Measurements from ENCODE around the gene HS6ST1. TPM values are rescaled to one million over a fixed set of nuclear protein-coding genes. Genes with fewer than 3 reads are reported as not detected.
"Not testable (repeated sequence)": the region's sequence is repeated elsewhere in the genome, so short reads cannot be mapped to it uniquely, and the experiment has no call there.

The HS6ST1 gene
- total RNA-seq, 2 experiments from 2014 or later, result 7.9 to 8.4 TPM

DNA sequence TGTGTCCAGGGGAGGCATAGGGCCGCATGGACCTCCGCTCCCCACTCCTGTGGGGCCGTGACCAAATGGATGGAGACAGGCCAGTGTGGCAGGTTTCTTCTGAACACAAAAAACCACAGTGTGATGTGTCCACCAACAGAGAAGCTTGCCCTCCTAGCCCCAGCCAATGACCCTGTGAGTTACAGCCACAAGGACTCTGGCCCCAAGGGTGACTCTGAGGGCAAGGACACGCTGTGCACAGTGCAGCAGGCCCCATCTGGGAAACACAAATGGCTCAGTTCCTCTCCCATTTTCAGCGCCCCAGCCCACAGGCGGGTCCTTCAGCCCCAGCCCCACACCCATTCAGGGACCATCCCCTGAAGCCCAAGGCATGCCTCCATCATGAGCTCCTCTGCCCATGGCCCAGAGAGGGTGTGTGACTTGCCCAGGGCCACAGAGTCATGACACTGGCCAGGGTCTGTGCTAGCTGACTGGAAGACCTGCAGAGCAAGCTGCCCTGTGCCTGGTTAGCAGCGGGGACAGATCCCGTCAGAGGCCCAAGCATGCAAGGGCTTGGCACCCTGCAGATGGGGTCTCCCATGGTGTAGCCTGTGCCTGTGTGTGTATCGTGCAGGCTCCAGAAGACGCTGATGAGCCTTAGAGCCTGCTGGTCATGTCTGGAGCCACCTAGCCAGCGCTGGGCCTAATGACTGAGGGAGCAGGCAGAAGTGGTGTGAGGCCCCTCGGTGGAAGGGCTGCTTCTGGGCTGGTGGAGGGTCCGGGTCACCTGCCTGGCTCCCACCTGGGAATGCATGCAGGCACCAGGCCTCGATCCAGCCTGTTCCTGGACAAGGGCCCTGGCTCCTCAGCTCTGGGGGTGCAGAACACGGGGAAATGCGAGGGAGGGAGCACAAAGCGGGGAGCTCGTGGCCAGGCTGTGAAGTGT, 47.7 kb downstream of the HS6ST1 start:
- peaks cover 12% of the 10 kb centered on the region for H3K36me3 Mint-ChIP-seq (ENCODE audit: low read depth)
- no peak overlapping the region for H3K4me3 Mint-ChIP-seq
- ChIA-PET CTCF (no interaction called here), POLR2A (no interaction called here)
- peaks cover 3% of the 10 kb centered on the region for H3K4me1 Mint-ChIP-seq
- no peaks in the 10 kb centered on the region for H3K27me3 Mint-ChIP-seq
- no peak overlapping the region for H3K27ac Mint-ChIP-seq
- H3K9me3 Mint-ChIP-seq, result peaks cover 11% of the 10 kb centered on the region
- no peak for DNase-seq

DNA sequence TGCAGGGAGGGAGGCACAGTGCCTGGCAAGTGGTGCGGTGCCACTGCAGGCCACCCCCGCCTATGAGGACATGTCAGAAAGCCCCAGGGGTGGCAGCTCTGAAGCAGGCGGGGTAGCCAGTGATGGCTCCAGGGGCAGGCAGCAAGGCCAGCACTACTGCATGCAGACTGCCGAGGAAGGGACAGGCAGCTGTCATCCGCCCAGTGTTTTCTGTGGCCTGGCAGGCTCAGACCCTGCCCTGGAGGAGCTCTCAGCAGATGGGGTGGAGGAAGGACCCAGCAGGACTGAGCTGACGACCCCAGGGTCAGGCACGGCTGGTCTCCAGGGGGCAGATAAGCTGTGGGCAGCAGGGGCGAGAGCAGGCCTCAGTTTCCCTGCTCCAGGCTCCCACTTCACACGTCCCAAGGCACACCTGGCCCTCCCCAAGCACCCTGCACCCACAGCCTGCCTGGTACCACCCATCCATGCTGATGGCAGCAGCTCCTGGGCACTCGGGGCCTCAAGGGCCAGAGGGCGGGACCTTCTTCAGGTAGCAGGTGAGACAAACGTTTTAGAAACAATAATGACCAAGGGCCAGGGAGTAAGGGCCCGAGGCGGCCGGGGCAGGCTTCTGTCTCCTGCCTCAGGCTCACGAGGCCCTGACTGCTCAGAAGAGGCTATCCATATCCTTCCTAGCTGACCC, 48.5 kb downstream of the HS6ST1 start:
- DNase-seq, result no peak
- Mint-ChIP-seq H3K27me3 (no peaks in the 10 kb centered on the region), H3K27ac (no peak overlapping the region), H3K36me3 (ENCODE audit: low read depth) (peaks cover 12% of the 10 kb centered on the region), H3K4me3 (no peak overlapping the region), H3K9me3 (peaks cover 10% of the 10 kb centered on the region), H3K4me1 (peaks cover 3% of the 10 kb centered on the region)
- CTCF ChIA-PET, result no interaction called here
- POLR2A ChIA-PET, result no interaction called here

DNA sequence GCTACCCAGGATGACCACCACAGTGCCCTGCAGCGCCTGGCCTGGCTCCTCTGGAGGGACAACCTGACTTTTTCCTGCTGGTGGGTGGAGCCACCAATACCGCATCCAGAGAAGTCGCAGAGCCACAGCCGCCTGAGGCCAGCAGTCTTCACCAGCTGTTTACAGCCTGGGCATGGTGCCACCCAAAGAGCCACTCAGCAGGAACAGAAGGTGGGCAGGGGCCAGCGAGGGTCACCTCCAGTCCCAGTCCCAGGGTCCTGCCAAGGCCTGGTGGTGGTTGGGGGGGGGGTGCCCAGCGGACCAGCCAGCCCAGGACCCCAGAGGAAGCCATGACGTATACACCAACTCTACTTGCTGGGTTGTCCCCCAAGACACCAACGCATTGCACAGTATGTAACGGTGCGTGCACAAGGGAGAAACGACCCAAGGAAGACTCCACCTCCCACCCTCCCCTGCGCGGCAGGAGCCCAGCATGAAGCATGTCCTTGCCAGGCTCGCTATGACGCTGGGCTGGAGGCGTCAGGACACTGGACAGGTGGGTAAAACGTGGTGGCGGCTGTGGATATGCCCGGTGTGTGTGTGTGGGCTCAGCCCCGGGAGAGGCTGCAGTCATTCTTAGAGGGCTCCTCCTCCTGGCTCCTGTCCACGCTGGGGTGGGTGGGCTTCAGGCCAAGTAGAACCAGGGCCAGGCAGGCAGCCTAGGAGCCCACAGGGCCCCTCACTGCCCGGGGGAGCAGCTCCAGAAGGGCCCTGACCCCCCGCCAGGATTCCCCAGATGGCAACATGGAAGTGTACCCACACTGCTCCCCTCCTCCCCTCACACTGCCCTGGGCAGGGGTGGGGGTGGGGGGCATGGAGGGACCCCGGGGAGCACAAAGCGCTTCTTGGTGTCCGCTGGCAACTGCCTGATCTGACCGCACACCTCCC, 49.3 kb downstream of the HS6ST1 start:
- H3K4me3 Mint-ChIP-seq, result no peak overlapping the region
- CTCF ChIA-PET, result no interaction called here
- peaks cover 5% of the 10 kb centered on the region for H3K9me3 Mint-ChIP-seq
- peaks cover 3% of the 10 kb centered on the region for H3K4me1 Mint-ChIP-seq
- POLR2A ChIA-PET, result no interaction called here
- H3K36me3 Mint-ChIP-seq (ENCODE audit: low read depth), result peaks cover 5% of the 10 kb centered on the region
- no peak overlapping the region for H3K27ac Mint-ChIP-seq
- no peak for DNase-seq
- H3K27me3 Mint-ChIP-seq, result no peaks in the 10 kb centered on the region

DNA sequence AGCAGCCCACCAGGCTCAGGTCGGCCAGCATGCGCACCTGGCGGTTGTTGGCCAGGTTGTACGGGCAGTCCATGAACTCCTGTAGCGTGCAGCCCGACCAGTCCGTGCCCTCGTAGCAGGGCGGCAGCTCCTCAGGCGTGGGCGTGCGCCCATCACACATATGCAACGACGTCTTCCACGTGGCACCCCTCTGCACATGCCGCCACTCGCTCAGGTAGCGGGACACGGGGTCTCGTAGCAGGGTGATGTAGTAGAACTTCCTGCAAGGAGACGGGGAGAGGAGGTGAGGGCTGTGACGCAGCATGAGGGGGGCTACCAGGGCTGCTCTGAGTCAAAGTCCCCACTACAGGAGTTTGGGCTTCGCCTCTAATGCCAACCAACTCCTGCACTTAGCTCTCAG, 50.1 kb downstream of the HS6ST1 start:
- H3K4me1 Mint-ChIP-seq; H3K36me3 Mint-ChIP-seq (ENCODE audit: low read depth); CTCF ChIA-PET; H3K27me3 Mint-ChIP-seq; POLR2A ChIA-PET; DNase-seq; H3K9me3 Mint-ChIP-seq; H3K4me3 Mint-ChIP-seq; H3K27ac Mint-ChIP-seq: not testable (repeated sequence)

DNA sequence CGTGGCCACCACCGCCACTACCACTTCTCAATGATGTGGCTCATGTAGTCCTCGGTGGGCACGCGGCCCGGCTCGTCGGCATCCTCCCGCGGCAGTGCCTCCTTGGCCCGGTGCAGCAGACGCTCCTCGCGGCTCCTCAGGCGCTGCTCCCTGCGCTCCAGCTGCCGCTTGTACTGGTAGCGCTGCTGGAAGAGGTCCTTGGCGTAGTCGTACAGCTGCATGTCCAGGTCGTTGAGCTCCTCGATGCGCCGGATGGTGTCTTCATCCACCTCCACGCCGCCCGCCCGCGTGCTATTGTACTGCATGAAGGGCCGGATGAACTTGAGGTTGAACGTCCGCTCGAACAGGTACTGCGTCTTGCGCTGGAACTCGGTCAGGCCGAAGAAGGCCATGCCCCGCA, 50.5 kb downstream of the HS6ST1 start:
- DNase-seq, H3K4me1 Mint-ChIP-seq, CTCF ChIA-PET: not testable (repeated sequence)

DNA sequence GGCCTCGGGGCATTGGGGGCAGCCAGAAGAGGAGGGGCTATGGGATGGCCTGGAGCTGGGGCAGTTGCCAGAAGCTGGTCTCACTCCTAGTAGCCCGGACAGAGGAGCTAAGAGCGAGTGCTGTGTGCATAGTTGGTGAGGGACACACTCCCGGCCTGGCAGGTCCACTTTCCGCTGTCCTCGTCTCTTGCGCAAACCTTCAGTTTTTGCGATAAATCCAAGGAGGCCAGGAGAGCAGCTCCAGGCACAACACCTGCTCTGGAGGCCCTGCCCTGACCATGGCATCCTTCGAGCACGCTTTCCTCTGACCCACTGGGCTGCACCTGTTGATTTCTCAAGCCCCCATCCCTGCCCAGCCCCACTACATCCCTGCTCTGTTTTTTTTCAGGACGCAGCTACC, 51.0 kb downstream of the HS6ST1 start:
- H3K4me1 Mint-ChIP-seq; H3K4me3 Mint-ChIP-seq; H3K9me3 Mint-ChIP-seq; CTCF ChIA-PET; DNase-seq; POLR2A ChIA-PET; H3K27ac Mint-ChIP-seq; H3K36me3 Mint-ChIP-seq (ENCODE audit: low read depth); H3K27me3 Mint-ChIP-seq: not testable (repeated sequence)

More for the DNA sequence above, 50.5 kb downstream of the HS6ST1 start:
- POLR2A ChIA-PET; H3K4me3 Mint-ChIP-seq; H3K9me3 Mint-ChIP-seq; H3K36me3 Mint-ChIP-seq (ENCODE audit: low read depth); H3K27ac Mint-ChIP-seq; H3K27me3 Mint-ChIP-seq: not testable (repeated sequence)

DNA sequence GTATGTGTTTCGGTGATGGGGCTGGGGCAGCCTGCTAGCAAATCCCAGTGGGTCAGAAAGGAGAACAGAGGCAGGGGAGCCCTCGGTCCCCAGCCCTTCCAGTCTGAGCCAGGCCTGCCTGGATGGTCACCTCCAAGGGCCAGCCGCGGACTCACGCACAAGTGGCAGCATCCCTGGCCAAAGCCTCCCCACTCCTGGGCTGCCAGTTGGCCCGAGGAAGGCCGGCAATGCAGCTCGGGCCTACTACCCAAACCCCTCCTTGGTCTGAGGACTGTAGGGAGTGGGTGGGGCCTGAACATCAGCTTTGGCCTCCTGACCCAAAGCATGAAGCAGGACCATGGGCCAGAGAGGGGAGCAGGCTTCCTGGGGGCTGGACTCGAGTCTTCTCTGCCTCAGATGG, 51.5 kb downstream of the HS6ST1 start:
- H3K4me1 Mint-ChIP-seq; POLR2A ChIA-PET; DNase-seq; H3K9me3 Mint-ChIP-seq; CTCF ChIA-PET; H3K27me3 Mint-ChIP-seq; H3K27ac Mint-ChIP-seq; H3K36me3 Mint-ChIP-seq (ENCODE audit: low read depth); H3K4me3 Mint-ChIP-seq: not testable (repeated sequence)

DNA sequence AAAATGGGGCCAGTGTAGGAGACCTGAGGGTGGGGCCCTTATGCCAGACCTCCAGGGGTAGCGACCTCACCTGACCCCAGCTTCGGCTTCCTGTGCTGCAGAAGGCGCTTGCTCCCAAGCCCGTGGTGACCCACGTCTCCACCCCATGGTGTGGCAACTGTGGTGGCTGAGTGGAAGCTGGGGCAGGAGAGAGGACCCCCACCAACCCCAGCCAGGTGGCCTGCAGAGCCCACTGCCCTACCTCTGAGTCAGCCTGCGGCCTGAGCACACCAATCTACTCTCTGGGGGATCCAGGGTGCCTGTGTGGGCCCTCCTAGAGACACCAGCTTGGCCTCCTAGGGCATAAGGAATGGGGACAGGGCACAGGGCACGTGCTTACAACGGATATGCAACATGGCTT, 52.2 kb downstream of the HS6ST1 start:
- CTCF ChIA-PET; POLR2A ChIA-PET; H3K4me3 Mint-ChIP-seq; H3K4me1 Mint-ChIP-seq; H3K36me3 Mint-ChIP-seq (ENCODE audit: low read depth); H3K9me3 Mint-ChIP-seq; H3K27me3 Mint-ChIP-seq; H3K27ac Mint-ChIP-seq; DNase-seq: not testable (repeated sequence)

DNA sequence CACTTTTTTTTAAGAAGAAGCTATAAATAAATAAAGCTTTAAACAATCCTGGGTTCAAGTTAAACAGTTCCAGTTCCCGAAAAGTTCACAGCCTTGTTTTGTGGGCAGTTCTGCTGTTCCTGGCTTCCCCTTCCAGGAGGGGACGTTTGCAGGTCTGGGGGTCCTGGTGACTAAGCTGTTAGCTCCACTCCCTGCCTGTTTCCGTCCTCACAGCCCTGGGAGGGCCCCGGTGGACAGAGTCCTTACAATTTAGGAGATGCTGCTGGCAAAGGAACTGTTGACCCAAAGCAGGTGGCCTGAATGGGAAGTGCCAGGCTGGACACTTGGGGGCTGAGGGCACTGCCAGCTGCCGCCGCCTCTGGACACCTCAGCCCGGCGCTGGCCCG, 53.1 kb downstream of the HS6ST1 start:
- POLR2A ChIA-PET; DNase-seq; H3K36me3 Mint-ChIP-seq (ENCODE audit: low read depth); H3K27ac Mint-ChIP-seq; H3K4me3 Mint-ChIP-seq; H3K9me3 Mint-ChIP-seq; CTCF ChIA-PET; H3K27me3 Mint-ChIP-seq; H3K4me1 Mint-ChIP-seq: not testable (repeated sequence)

DNA sequence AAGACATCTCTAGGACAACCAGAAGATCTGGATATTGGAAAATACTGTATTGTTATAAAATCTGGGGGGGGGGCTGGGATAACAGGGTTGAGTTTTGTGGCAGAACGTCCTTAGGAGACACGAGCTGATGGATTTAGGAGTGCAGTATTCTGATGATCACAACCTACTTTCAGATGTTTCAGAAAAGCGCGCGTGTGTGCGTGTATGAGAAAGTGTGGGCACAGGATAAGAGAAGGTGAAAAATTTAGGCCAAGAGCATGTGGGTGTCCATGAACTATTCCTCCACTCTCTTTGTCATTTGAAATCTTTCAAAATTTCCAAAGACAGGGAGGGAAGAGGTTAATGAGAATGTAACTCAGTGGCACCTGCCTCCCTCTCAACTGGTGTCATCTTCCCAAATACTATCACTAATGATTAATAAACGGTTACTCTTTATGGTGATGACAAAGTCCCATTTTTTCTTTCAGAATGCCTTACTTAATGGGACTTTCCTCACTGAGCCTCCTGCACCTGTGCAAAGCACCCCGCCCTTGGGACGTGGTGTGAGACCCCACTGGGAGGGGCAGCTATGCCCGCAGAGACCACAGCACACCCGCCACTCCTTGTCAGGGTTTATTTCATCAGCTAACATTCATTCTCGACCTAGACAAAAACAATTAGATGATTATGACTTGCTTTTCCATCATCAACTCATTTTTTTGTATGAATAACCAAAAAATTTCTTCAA, 53.6 kb downstream of the HS6ST1 start:
- no peak overlapping the region for H3K4me3 Mint-ChIP-seq
- no peaks in the 10 kb centered on the region for H3K27me3 Mint-ChIP-seq
- ChIA-PET POLR2A (no interaction called here), CTCF (no interaction called here)
- no peaks in the 10 kb centered on the region for H3K4me1 Mint-ChIP-seq
- no peak for DNase-seq
- H3K9me3 Mint-ChIP-seq, result no peaks in the 10 kb centered on the region
- no peak overlapping the region for H3K27ac Mint-ChIP-seq
- H3K36me3 Mint-ChIP-seq (ENCODE audit: low read depth), result no peaks in the 10 kb centered on the region

DNA sequence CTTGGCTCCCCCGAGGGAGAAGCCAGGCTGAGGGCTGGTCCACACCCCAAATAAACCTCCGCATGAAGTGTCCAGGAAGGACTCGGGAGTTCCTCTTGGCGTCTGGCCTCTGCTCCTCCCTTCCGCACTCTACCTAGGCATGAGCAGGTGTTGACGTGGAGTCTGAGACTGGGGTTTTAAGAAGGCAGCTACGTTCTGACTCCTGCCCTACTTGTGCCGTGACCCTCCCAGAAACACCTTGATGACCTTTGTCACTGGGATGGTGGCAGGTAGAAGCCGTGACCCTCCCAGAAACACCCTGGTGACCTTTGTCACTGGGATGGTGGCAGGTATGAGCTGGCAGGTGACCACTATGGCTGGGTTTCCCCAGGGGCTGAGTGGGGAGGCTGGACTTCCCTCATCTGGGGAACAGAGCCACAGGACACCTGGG, 54.8 kb downstream of the HS6ST1 start:
- H3K36me3 Mint-ChIP-seq (ENCODE audit: low read depth), result no peaks in the 10 kb centered on the region
- H3K27me3 Mint-ChIP-seq, result no peaks in the 10 kb centered on the region
- POLR2A ChIA-PET, result no interaction called here
- no peak overlapping the region for H3K4me3 Mint-ChIP-seq
- DNase-seq, result no peak
- H3K9me3 Mint-ChIP-seq, result no peaks in the 10 kb centered on the region
- no peak overlapping the region for H3K27ac Mint-ChIP-seq
- CTCF ChIA-PET, result no interaction called here
- H3K4me1 Mint-ChIP-seq, result no peaks in the 10 kb centered on the region

DNA sequence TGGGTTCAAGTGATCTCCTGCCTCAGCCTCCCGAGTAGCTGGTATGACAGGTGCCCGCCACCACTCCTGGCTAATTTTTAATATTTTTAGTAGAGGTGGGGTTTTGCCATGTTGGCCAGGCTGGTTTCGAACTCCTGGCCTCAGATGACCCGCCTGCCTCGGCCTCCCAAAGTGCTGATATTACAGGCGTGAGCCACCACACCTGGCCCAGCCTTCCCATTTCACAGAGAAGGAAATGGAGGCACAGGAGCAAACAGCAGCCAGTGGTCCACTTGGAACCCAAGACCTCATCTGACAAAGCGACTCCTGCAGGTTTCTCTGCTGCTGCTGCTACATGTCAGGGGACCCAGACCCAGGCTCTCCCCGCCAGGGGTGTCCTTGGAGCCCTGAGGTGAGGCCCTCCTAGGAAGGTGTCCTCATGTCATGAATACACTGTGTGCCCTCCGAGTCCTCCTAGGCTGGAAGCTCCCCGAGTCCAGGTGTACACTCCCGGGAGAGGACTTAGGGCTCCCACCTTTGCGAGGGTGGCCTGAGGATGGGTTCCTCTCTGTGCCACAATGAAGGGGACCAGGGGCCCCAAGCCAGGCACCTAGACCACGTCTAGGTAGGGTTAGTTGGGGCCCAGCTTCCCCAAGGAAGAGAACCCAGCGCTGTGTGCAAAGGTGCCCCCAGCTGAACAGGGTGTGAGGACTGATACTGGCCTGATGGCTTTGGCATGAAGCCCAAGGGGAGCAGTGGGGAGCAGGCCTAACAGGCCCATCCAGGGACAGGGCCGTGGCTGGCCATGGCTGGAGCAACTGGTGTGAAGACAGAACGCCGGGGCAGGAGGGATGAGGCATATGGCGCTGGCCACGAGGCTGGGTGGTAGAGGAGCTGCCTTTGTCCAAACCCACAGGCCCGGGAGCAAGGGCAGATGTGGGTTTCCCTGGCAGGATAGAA, 56.1 kb downstream of the HS6ST1 start:
- no peak overlapping the region for H3K4me3 Mint-ChIP-seq
- no peaks in the 10 kb centered on the region for H3K27me3 Mint-ChIP-seq

More for the DNA sequence above, 56.1 kb downstream of the HS6ST1 start:
- Mint-ChIP-seq H3K9me3 (no peaks in the 10 kb centered on the region), H3K27ac (no peak overlapping the region), H3K4me1 (no peaks in the 10 kb centered on the region), H3K36me3 (ENCODE audit: low read depth) (no peaks in the 10 kb centered on the region)
- ChIA-PET CTCF (no interaction called here), POLR2A (no interaction called here)
- no peak for DNase-seq

Data from activated CD4-positive, alpha-beta T cell treated with anti-CD3 and anti-CD28 coated beads, Interleukin-2, amount 10 ng/mL, durations not matched to agents 7 days and 5 days (primary cell).